H9 (cell line): Measurements from ENCODE around the gene ZBTB16. TPM values are rescaled to one million over a fixed set of nuclear protein-coding genes. Genes with fewer than 3 reads are reported as not detected.

Source experiments
- DNase-seq: peaks from one replicate; pipeline ENCODE4 v3.0.0-alpha.2; 2017
- H2AFZ ChIP-seq: one replicate; pipeline ENCODE4 v1.6.1; 2013; ENCODE audit warnings: mild to moderate bottlenecking, low read length, control low read depth, moderate library complexity
- H2AK5ac ChIP-seq: 2 replicates; pipeline ENCODE4 v1.6.1; 2013; ENCODE audit warnings: low read length, control low read depth, mixed read lengths; ENCODE audit not compliant: insufficient read length
- H2BK120ac ChIP-seq: one replicate; pipeline ENCODE4 v1.6.1; 2013; ENCODE audit warnings: low read depth, mild to moderate bottlenecking, low read length, control low read depth, inconsistent platforms; ENCODE audit not compliant: poor library complexity, severe bottlenecking
- H2BK12ac ChIP-seq: 2 replicates; pipeline ENCODE4 v1.6.1; 2013; ENCODE audit warnings: low read length, control low read depth, mixed read lengths, low read depth; ENCODE audit not compliant: insufficient read length
- H2BK15ac ChIP-seq: 2 replicates; pipeline ENCODE4 v1.6.1; 2013; ENCODE audit warnings: low read depth, low read length, control low read depth
- H2BK20ac ChIP-seq: one replicate; pipeline ENCODE4 v1.6.1; 2013; ENCODE audit warnings: low read depth, mild to moderate bottlenecking, low read length, control low read depth, inconsistent platforms; ENCODE audit not compliant: poor library complexity, severe bottlenecking
- H2BK5ac ChIP-seq: 2 replicates; pipeline ENCODE4 v1.6.1; 2013; ENCODE audit warnings: low read length, control low read depth, mixed read lengths; ENCODE audit not compliant: insufficient read length
- H3K14ac ChIP-seq: 2 replicates; pipeline ENCODE4 v1.6.1; 2013; ENCODE audit warnings: low read length, control low read depth; ENCODE audit not compliant: insufficient read depth
- H3K18ac ChIP-seq: 2 replicates; pipeline ENCODE4 v1.6.1; 2013; ENCODE audit warnings: low read depth, mild to moderate bottlenecking, mixed read lengths, low read length, control low read depth; ENCODE audit not compliant: insufficient read length
- H3K23ac ChIP-seq: 2 replicates; pipeline ENCODE4 v1.6.1; 2013; ENCODE audit warnings: low read length, control low read depth, mixed read lengths, low read depth; ENCODE audit not compliant: insufficient read length
- H3K23me2 ChIP-seq: 2 replicates; pipeline ENCODE4 v1.6.1; 2013; ENCODE audit warnings: low read depth, mild to moderate bottlenecking, mixed read lengths, low read length, control low read depth; ENCODE audit not compliant: insufficient read length, poor library complexity, severe bottlenecking
- H3K27ac ChIP-seq: 2 replicates; pipeline ENCODE4 v1.5.1; 2013; ENCODE audit warnings: low read length, control low read depth, mixed read lengths, low read depth; ENCODE audit not compliant: insufficient read length
- H3K27me3 ChIP-seq: 2 replicates; pipeline ENCODE4 v1.6.1; 2013; ENCODE audit warnings: low read length, control low read depth, inconsistent platforms; ENCODE audit not compliant: insufficient read depth
- H3K4ac ChIP-seq: 2 replicates; pipeline ENCODE4 v1.6.1; 2013; ENCODE audit warnings: low read depth, mild to moderate bottlenecking, control low read depth, inconsistent platforms, low read length, moderate library complexity
- H3K4me1 ChIP-seq: 2 replicates; pipeline ENCODE4 v1.6.1; 2013; ENCODE audit warnings: low read length, control low read depth, inconsistent platforms; ENCODE audit not compliant: insufficient read depth
- H3K4me2 ChIP-seq: 2 replicates; pipeline ENCODE4 v1.6.1; 2013; ENCODE audit warnings: low read length, control low read depth, mixed read lengths; ENCODE audit not compliant: insufficient read length, insufficient read depth
- H3K56ac ChIP-seq: 2 replicates; pipeline ENCODE4 v1.6.1; 2013; ENCODE audit warnings: low read depth, mild to moderate bottlenecking, mixed read lengths, low read length, control low read depth; ENCODE audit not compliant: insufficient read length
- H3K79me1 ChIP-seq: 2 replicates; pipeline ENCODE4 v1.6.1; 2013; ENCODE audit warnings: low read depth, mild to moderate bottlenecking, moderate library complexity, low read length, control low read depth, inconsistent platforms; ENCODE audit not compliant: insufficient read depth, poor library complexity, severe bottlenecking
- H3K79me2 ChIP-seq: 2 replicates; pipeline ENCODE4 v1.6.1; 2013; ENCODE audit warnings: low read length, control low read depth, inconsistent platforms; ENCODE audit not compliant: insufficient read depth
- H3K9ac ChIP-seq: 2 replicates; pipeline ENCODE4 v1.6.1; 2013; ENCODE audit warnings: low read length, control low read depth, mixed read lengths; ENCODE audit not compliant: insufficient read length; ENCODE audit errors: extremely low read depth
- H3K9me3 ChIP-seq: one replicate; pipeline ENCODE4 v1.6.1; 2013; ENCODE audit warnings: low read depth, low read length, inconsistent platforms; ENCODE audit not compliant: control insufficient read depth
- H3T11ph ChIP-seq: one replicate; pipeline ENCODE4 v1.6.1; 2013; ENCODE audit warnings: mild to moderate bottlenecking, low read length, control low read depth, inconsistent platforms
- H4K20me1 ChIP-seq: one replicate; pipeline ENCODE4 v1.6.1; 2013; ENCODE audit not compliant: control insufficient read depth, insufficient read length, insufficient read depth
- H4K5ac ChIP-seq: 2 replicates; pipeline ENCODE4 v1.6.1; 2013; ENCODE audit warnings: low read depth, mild to moderate bottlenecking, mixed read lengths, low read length, control low read depth; ENCODE audit not compliant: insufficient read length
- H4K8ac ChIP-seq: replicated peaks from 2 replicates; pipeline ENCODE4 v1.6.1; 2013; ENCODE audit warnings: low read length, control low read depth, mixed read lengths, low read depth; ENCODE audit not compliant: insufficient read length
- H4K91ac ChIP-seq: 2 replicates; pipeline ENCODE4 v1.6.1; 2013; ENCODE audit warnings: low read depth, mild to moderate bottlenecking, moderate library complexity, mixed read lengths, low read length, control low read depth; ENCODE audit not compliant: insufficient read length
- H3K27ac Mint-ChIP-seq, 3 experiments: 2 replicates in 2 of 3; 3 replicates in 1 of 3; pipeline ENCODE4 v1.8.0; 2020 to 2021; ENCODE audit warnings: mixed read lengths in 3 of 3, mild to moderate bottlenecking in 1 of 3, moderate library complexity in 1 of 3
- H3K27me3 Mint-ChIP-seq: 2 replicates; pipeline ENCODE4 v1.8.0; 2021; ENCODE audit warnings: low read depth, mild to moderate bottlenecking, moderate library complexity, mixed read lengths
- H3K36me3 Mint-ChIP-seq, 3 experiments: 2 replicates in 2 of 3; 3 replicates in 1 of 3; pipeline ENCODE4 v1.8.0; 2020 to 2021; ENCODE audit warnings: low read depth in 3 of 3, mixed read lengths in 3 of 3; ENCODE audit not compliant: insufficient read depth in 1 of 3
- H3K4me1 Mint-ChIP-seq, 2 experiments: 2 replicates each; pipeline ENCODE4 v1.8.0; 2020; ENCODE audit warnings: mixed read lengths in 2 of 2
- H3K4me3 Mint-ChIP-seq, 2 experiments: 2 replicates in 1 of 2; 3 replicates in 1 of 2; pipeline ENCODE4 v1.8.0; 2020 to 2021; ENCODE audit warnings: mild to moderate bottlenecking in 2 of 2, mixed read lengths in 2 of 2, moderate library complexity in 1 of 2
- H3K9me3 Mint-ChIP-seq, 2 experiments: 2 replicates in 1 of 2; 3 replicates in 1 of 2; pipeline ENCODE4 v1.8.0; 2020; ENCODE audit warnings: mild to moderate bottlenecking in 2 of 2, mixed read lengths in 2 of 2, moderate library complexity in 1 of 2
- CTCF ChIP-seq: fragments of 200-600 bp; sonication (generic); conservative IDR thresholded peaks from 3 replicates; pipeline ENCODE4 v1.8.0; 2021; ENCODE audit warnings: antibody characterized with exemption, mild to moderate bottlenecking
- WGBS: extraction: QIAGEN DNeasy Blood & Tissue Kit; methylation state at CpG from one replicate; pipeline ENCODE4 v1.1.7; 2013; ENCODE audit warnings: missing lambda C conversion rate, low lambda C conversion rate, mixed read lengths; ENCODE audit not compliant: insufficient read length; ENCODE audit errors: extremely low coverage; 5-methylcytosine and 5-hydroxymethylcytosine counted together
- total RNA-seq: library from RNA; stranded (reverse); gene quantifications from 2 replicates; pipeline ENCODE4 v1.2.1, GENCODE V29; 2021

ZBTB16 gene
- total RNA-seq, 1 experiment from 2014 or later: not detected

GRCh38 chr11:114025329-114025907 is 34.1 kb upstream of the ZBTB16 start:
- Mint-ChIP-seq H3K27ac (no peak overlapping the region), H3K9me3 (no peaks in the 10 kb centered on the region; a peak in 1 of 5 replicates), H3K4me1 (peaks cover 0 to 6% of the 10 kb centered on the region in 2 experiments; a peak in 1 of 4 replicates), H3K27me3 (peaks cover 17% of the 10 kb centered on the region), H3K4me3 (no peak overlapping the region), H3K36me3 (no peaks in the 10 kb centered on the region)
- H3K4ac ChIP-seq: no peak overlapping the region
- no peak overlapping the region for H3K27ac ChIP-seq
- no peak overlapping the region for H4K91ac ChIP-seq
- H2BK12ac ChIP-seq: no peak overlapping the region
- no peak overlapping the region for H3K56ac ChIP-seq
- no peaks in the 10 kb centered on the region for H3K4me1 ChIP-seq
- H4K8ac ChIP-seq: no peak overlapping the region
- no peak overlapping the region for H3K23ac ChIP-seq
- no peak overlapping the region for H2BK5ac ChIP-seq
- TF ChIP-seq CTCF: no peak
- H2BK20ac ChIP-seq: no peak overlapping the region
- H3T11ph ChIP-seq: no peak overlapping the region
- no peak overlapping the region for H3K4me2 ChIP-seq
- no peaks in the 10 kb centered on the region for H3K23me2 ChIP-seq
- H3K79me1 ChIP-seq: no peaks in the 10 kb centered on the region
- no peak overlapping the region for H4K5ac ChIP-seq
- H3K9me3 ChIP-seq: no peaks in the 10 kb centered on the region
- no peak for DNase-seq
- H2BK15ac ChIP-seq: no peak overlapping the region
- WGBS: no CpG with 5 or more reads among the region's 3 CpGs
- no peak overlapping the region for H3K9ac ChIP-seq
- H2AK5ac ChIP-seq: no peak overlapping the region
- H3K18ac ChIP-seq: no peak overlapping the region
- H3K79me2 ChIP-seq: no peaks in the 10 kb centered on the region
- no peaks in the 10 kb centered on the region for H4K20me1 ChIP-seq
- no peak overlapping the region for H2BK120ac ChIP-seq
- H3K14ac ChIP-seq: no peak overlapping the region
- H3K27me3 ChIP-seq: no peaks in the 10 kb centered on the region
- no peak overlapping the region for H2AFZ ChIP-seq
